HCT116 (cell line): ENCODE results near the gene TCF20. TPM values are rescaled to one million over a fixed set of nuclear protein-coding genes. Genes with fewer than 3 reads are reported as not detected.

Experiments used
- ATAC-seq: fragments of 200-7000 bp; cut with Tn5 transposase; 2 replicates; pipeline ENCODE4 v1.9.1; 2020; ENCODE audit warnings: mild to moderate bottlenecking, moderate library complexity
- BruUV-seq: library from RNA; stranded (reverse); fragments of 400-500 nt; replicated peaks from 2 replicates; lab custom pipeline; 2021; lab: Mats Ljungman, UMichigan
- CTCF ChIA-PET: fragments of 300-600 bp; sonication (Branson Sonifier 250); formaldehyde crosslinking; loops from one replicate; lab custom pipeline; 2021; ENCODE audit warnings: antibody characterized with exemption; lab: Charles Lee
- POLR2A ChIA-PET: fragments of 300-600, 350-600 bp; sonication (Branson Sonifier 250); formaldehyde crosslinking; loops from one replicate; lab custom pipeline; 2021; ENCODE audit warnings: antibody characterized with exemption; lab: Charles Lee
- RAD21 ChIA-PET, 2 experiments: fragments of 300-600 bp; sonication (Branson Sonifier 250); formaldehyde crosslinking; loops; one replicate each; lab custom pipeline; 2023; ENCODE audit warnings: low total read pairs in 2 of 2; ENCODE audit not compliant: uncharacterized antibody in 2 of 2, unreplicated experiment in 2 of 2, low non-redundant PET in 1 of 2; lab: Charles Lee
- DNase-seq: peaks from one replicate; pipeline ENCODE4 v3.0.0-alpha.2; 2010; ENCODE audit warnings: low read depth, low spot score
- H2AFZ ChIP-seq: fragments of 200-600 bp; shearing (Covaris generic), sonication (generic); 2 replicates; pipeline ENCODE4 v1.6.1; 2017; ENCODE audit warnings: low read depth, mixed run types, mixed read lengths, antibody characterized with exemption, low read length; ENCODE audit not compliant: poor library complexity, severe bottlenecking
- H3K27ac ChIP-seq: 2 replicates; pipeline ENCODE4 v1.5.1; 2012; ENCODE audit warnings: low read depth, low read length
- H3K27me3 ChIP-seq: fragments of 200-600 bp; sonication (generic); 2 replicates; pipeline ENCODE4 v1.6.1; 2016; ENCODE audit warnings: mixed run types, low read length, mixed read lengths; ENCODE audit not compliant: insufficient read depth
- H3K36me3 ChIP-seq, 2 experiments: fragments of 200-500 bp in 1 of 2; fragments of 200-600 bp in 1 of 2; sonication (Bioruptor generic) in 1 of 2; sonication (generic) in 1 of 2; 2 replicates each; pipeline versions ENCODE4 v1.5.1 to v1.6.1; 2014 to 2016; ENCODE audit warnings: low read length in 2 of 2, inconsistent platforms in 1 of 2, mixed read lengths in 1 of 2, mixed run types in 1 of 2; ENCODE audit not compliant: insufficient read depth in 2 of 2, control insufficient read depth in 1 of 2
- H3K4me1 ChIP-seq, 2 experiments: fragments of 200-600 bp in 1 of 2; sonication (generic) in 1 of 2; 2 replicates each; pipeline versions ENCODE4 v1.5.1 to v1.6.1; 2012 to 2017; ENCODE audit warnings: low read length in 2 of 2, inconsistent platforms in 1 of 2, mild to moderate bottlenecking in 1 of 2, mixed read lengths in 1 of 2, mixed run types in 1 of 2, moderate library complexity in 1 of 2; ENCODE audit not compliant: insufficient read depth in 2 of 2, control insufficient read depth in 1 of 2
- H3K4me2 ChIP-seq: fragments of 200-600 bp; sonication (generic); 2 replicates; pipeline ENCODE4 v1.6.1; 2017; ENCODE audit warnings: mixed run types, low read length, mixed read lengths
- H3K4me3 ChIP-seq, 2 experiments: fragments of 200-600 bp in 1 of 2; sonication (generic) in 1 of 2; replicated peaks in 1 of 2; 2 replicates each; pipeline ENCODE4 v1.5.1; 2011 to 2016; ENCODE audit warnings: low read length in 2 of 2, control low read depth in 1 of 2, low read depth in 1 of 2, mild to moderate bottlenecking in 1 of 2, mixed read lengths in 1 of 2, mixed run types in 1 of 2
- H3K79me2 ChIP-seq: fragments of 200-600 bp; sonication (generic); 2 replicates; pipeline ENCODE4 v1.6.1; 2017; ENCODE audit warnings: mild to moderate bottlenecking, mixed run types, low read length, moderate library complexity, mixed read lengths; ENCODE audit not compliant: insufficient read depth
- H3K9ac ChIP-seq: fragments of 200-600 bp; sonication (generic); 2 replicates; pipeline ENCODE4 v1.6.1; 2016; ENCODE audit warnings: low read length, mixed read lengths
- H3K9me2 ChIP-seq: fragments of 200-600 bp; sonication (generic), shearing (Covaris generic); 2 replicates; pipeline ENCODE4 v1.6.1; 2017; ENCODE audit warnings: mixed run types, mild to moderate bottlenecking, moderate library complexity; ENCODE audit not compliant: insufficient read depth
- H3K9me3 ChIP-seq, 2 experiments: fragments of 200-500 bp in 1 of 2; fragments of 200-600 bp in 1 of 2; sonication (Bioruptor generic) in 1 of 2; sonication (generic) in 1 of 2; 2 replicates each; pipeline ENCODE4 v1.6.1; 2014 to 2017; ENCODE audit warnings: low read length in 2 of 2, mixed read lengths in 2 of 2, inconsistent platforms in 1 of 2, low read depth in 1 of 2, mild to moderate bottlenecking in 1 of 2, mixed run types in 1 of 2, moderate library complexity in 1 of 2; ENCODE audit not compliant: control insufficient read depth in 1 of 2, insufficient read depth in 1 of 2
- H4K20me1 ChIP-seq: fragments of 200-600 bp; sonication (generic), shearing (Covaris generic); 2 replicates; pipeline ENCODE4 v1.6.1; 2017; ENCODE audit warnings: mixed run types, mild to moderate bottlenecking, moderate library complexity; ENCODE audit not compliant: insufficient read depth
- ATF3 ChIP-seq: IDR thresholded peaks from 2 replicates; pipeline ENCODE4 v1.6.1; 2012
- CBX3 ChIP-seq: IDR thresholded peaks from 2 replicates; pipeline ENCODE4 v1.6.1; 2012; ENCODE audit warnings: low read depth
- CEBPB ChIP-seq: IDR thresholded peaks from 2 replicates; pipeline ENCODE4 v1.6.1; 2012; ENCODE audit warnings: low read depth
- EGR1 ChIP-seq: IDR thresholded peaks from 2 replicates; pipeline ENCODE4 v1.6.1; 2012; ENCODE audit warnings: low read depth
- ELF1 ChIP-seq: IDR thresholded peaks from 2 replicates; pipeline ENCODE4 v1.6.1; 2012; ENCODE audit warnings: low read depth, borderline replicate concordance
- EZH2phosphoT487 ChIP-seq: fragments of 200-600 bp; IDR thresholded peaks from 2 replicates; pipeline ENCODE4 v1.6.1; 2018; ENCODE audit warnings: antibody characterized with exemption, borderline replicate concordance
- FOSL1 ChIP-seq: IDR thresholded peaks from 2 replicates; pipeline ENCODE4 v1.6.1; 2012; ENCODE audit warnings: low read depth
- JUND ChIP-seq: IDR thresholded peaks from 2 replicates; pipeline ENCODE4 v1.6.1; 2012
- POLR2A ChIP-seq: IDR thresholded peaks from 2 replicates; pipeline ENCODE4 v1.7.0; 2011; ENCODE audit warnings: borderline replicate concordance; ENCODE audit not compliant: insufficient read depth, insufficient read length; ENCODE audit errors: extremely low read depth
- REST ChIP-seq: IDR thresholded peaks from 2 replicates; pipeline ENCODE4 v1.6.1; 2012; ENCODE audit warnings: low read depth
- SRF ChIP-seq: IDR thresholded peaks from 2 replicates; pipeline ENCODE4 v1.6.1; 2012; ENCODE audit warnings: low read depth
- YY1 ChIP-seq: IDR thresholded peaks from 2 replicates; pipeline ENCODE4 v1.6.1; 2011; ENCODE audit warnings: low read length, low read depth, moderate library complexity, mild to moderate bottlenecking; ENCODE audit not compliant: insufficient replicate concordance; ENCODE audit errors: extremely low read depth
- ZFX ChIP-seq: fragments of 450-650 bp; IDR thresholded peaks from 2 replicates; pipeline ENCODE4 v1.6.1; 2017
- ZNF274 ChIP-seq: fragments of 200-500 bp; sonication (Bioruptor generic); IDR thresholded peaks from 2 replicates; pipeline ENCODE4 v1.6.1; 2014; ENCODE audit warnings: mild to moderate bottlenecking, low read depth, low read length, inconsistent platforms
- intact Hi-C: fragments of 100-400 bp; cut with micrococcal nuclease; formaldehyde crosslinking; loops from 2 replicates; pipeline ENCODE4 v1.10.0; 2022
- total RNA-seq: library from RNA; stranded (reverse); gene quantifications from one replicate; pipeline ENCODE4 v1.2.1, GENCODE V29; 2021; ENCODE audit not compliant: unreplicated experiment
- TF ChIP-seq, protein P1 (sequence below): IDR thresholded peaks from 2 replicates; pipeline ENCODE4 v1.6.1; 2012
- TF ChIP-seq, protein P2 (sequence below): IDR thresholded peaks from 2 replicates; pipeline ENCODE4 v1.6.1; 2011; ENCODE audit warnings: mild to moderate bottlenecking, low read length, moderate library complexity; ENCODE audit not compliant: insufficient replicate concordance; ENCODE audit errors: extremely low read depth

The TCF20 gene
- total RNA-seq, 1 experiment from 2014 or later: 66.7 TPM

- H3K27me3 ChIP-seq: no peaks in the 10 kb centered on the region
- no peak overlapping the region for H3K9ac ChIP-seq
- H3K36me3 ChIP-seq: 0 out of 4 replicates have a peak, but pooled peaks cover 0 to 6% of the 10 kb centered on the region in 2 experiments
- RAD21 ChIA-PET: no interaction called here
- BruUV-seq: no TSS peak
- CTCF ChIA-PET: interaction anchor here (0.6 kb wide), 1 partner anchor 722 kb away, joined by 3 read pairs; no protein-coding TSS in a partner anchor
- intact Hi-C loops: loop anchor here (5.0 kb wide), 1 partner anchor 161 kb away; no protein-coding TSS in a partner anchor
- H3K4me1 ChIP-seq: peaks cover under 1 to 3% of the 10 kb centered on the region in 2 experiments; a peak in 3 of 4 replicates
- no peaks in the 10 kb centered on the region for H3K9me3 ChIP-seq
- DNase-seq: no peak
- H2AFZ ChIP-seq: no peak overlapping the region
- H4K20me1 ChIP-seq: no peaks in the 10 kb centered on the region
- H3K79me2 ChIP-seq: peaks cover 5% of the 10 kb centered on the region; the same call in 1 of the 2 replicates
- H3K9me2 ChIP-seq: no peaks in the 10 kb centered on the region
- TF ChIP-seq, protein P1, sequence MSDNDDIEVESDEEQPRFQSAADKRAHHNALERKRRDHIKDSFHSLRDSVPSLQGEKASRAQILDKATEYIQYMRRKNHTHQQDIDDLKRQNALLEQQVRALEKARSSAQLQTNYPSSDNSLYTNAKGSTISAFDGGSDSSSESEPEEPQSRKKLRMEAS: no peak
- TF ChIP-seq POLR2A: no peak
- no peak for TF ChIP-seq SRF
- no peak for TF ChIP-seq YY1
- no peak for TF ChIP-seq ATF3
- TF ChIP-seq, protein P2, sequence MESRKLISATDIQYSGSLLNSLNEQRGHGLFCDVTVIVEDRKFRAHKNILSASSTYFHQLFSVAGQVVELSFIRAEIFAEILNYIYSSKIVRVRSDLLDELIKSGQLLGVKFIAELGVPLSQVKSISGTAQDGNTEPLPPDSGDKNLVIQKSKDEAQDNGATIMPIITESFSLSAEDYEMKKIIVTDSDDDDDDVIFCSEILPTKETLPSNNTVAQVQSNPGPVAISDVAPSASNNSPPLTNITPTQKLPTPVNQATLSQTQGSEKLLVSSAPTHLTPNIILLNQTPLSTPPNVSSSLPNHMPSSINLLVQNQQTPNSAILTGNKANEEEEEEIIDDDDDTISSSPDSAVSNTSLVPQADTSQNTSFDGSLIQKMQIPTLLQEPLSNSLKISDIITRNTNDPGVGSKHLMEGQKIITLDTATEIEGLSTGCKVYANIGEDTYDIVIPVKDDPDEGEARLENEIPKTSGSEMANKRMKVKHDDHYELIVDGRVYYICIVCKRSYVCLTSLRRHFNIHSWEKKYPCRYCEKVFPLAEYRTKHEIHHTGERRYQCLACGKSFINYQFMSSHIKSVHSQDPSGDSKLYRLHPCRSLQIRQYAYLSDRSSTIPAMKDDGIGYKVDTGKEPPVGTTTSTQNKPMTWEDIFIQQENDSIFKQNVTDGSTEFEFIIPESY: no peak
- no peak for TF ChIP-seq FOSL1
- TF ChIP-seq JUND: no peak
- TF ChIP-seq CBX3: no peak
- no peak for TF ChIP-seq ZFX
- no peak for TF ChIP-seq ZNF274
- no peak for TF ChIP-seq REST
- TF ChIP-seq CEBPB: no peak
- no peak for TF ChIP-seq EGR1
- TF ChIP-seq EZH2phosphoT487: no peak
- no peak for TF ChIP-seq ELF1
- ATAC-seq: no peak
- H3K27ac ChIP-seq: no peak overlapping the region
- no peak overlapping the region for H3K4me2 ChIP-seq
- no peak overlapping the region for H3K4me3 ChIP-seq
- POLR2A ChIA-PET: no interaction called here
These were observed 5.5 kb upstream of the TCF20 start for GRCh38 chr22:42275970-42276369.
